Mesendoderm (in vitro differentiated cells): ENCODE data around the gene ARID5B. TPM values are rescaled to one million over a fixed set of nuclear protein-coding genes. Genes with fewer than 3 reads are reported as not detected.

ENCODE experiments used
- DNase-seq: peaks from one replicate; pipeline ENCODE4 v3.0.0; 2013
- H2AK5ac ChIP-seq: 2 replicates; pipeline ENCODE4 v1.6.1; 2013; ENCODE audit warnings: low read length, inconsistent platforms
- H2BK120ac ChIP-seq: 2 replicates; pipeline ENCODE4 v1.6.1; 2013; ENCODE audit warnings: low read depth, mild to moderate bottlenecking, low read length, moderate library complexity, mixed read lengths
- H2BK15ac ChIP-seq: replicated peaks from 2 replicates; pipeline ENCODE4 v1.6.1; 2013; ENCODE audit warnings: low read depth, mild to moderate bottlenecking, moderate library complexity
- H2BK5ac ChIP-seq: 2 replicates; pipeline ENCODE4 v1.6.1; 2013; ENCODE audit warnings: low read length, inconsistent platforms
- H3K18ac ChIP-seq: 2 replicates; pipeline ENCODE4 v1.6.1; 2013; ENCODE audit warnings: mild to moderate bottlenecking, low read length, mixed read lengths
- H3K23ac ChIP-seq: one replicate; pipeline ENCODE4 v1.6.1; 2013; ENCODE audit warnings: low read length
- H3K27ac ChIP-seq: 2 replicates; pipeline ENCODE4 v1.5.1; 2013; ENCODE audit warnings: low read depth, mild to moderate bottlenecking, inconsistent platforms, low read length, moderate library complexity
- H3K27me3 ChIP-seq: 2 replicates; pipeline ENCODE4 v1.6.1; 2013; ENCODE audit warnings: low read length, control low read depth, mild to moderate bottlenecking, inconsistent platforms; ENCODE audit not compliant: insufficient read depth, poor library complexity
- H3K36me3 ChIP-seq: 2 replicates; pipeline ENCODE4 v1.6.1; 2013; ENCODE audit warnings: low read length, inconsistent platforms; ENCODE audit not compliant: control insufficient read depth, insufficient read depth
- H3K4ac ChIP-seq: one replicate; pipeline ENCODE4 v1.6.1; 2013; ENCODE audit warnings: low read depth, mild to moderate bottlenecking, low read length, moderate library complexity
- H3K4me1 ChIP-seq: 2 replicates; pipeline ENCODE4 v1.6.1; 2013; ENCODE audit warnings: low read depth, low read length, inconsistent platforms; ENCODE audit not compliant: control insufficient read depth
- H3K4me2 ChIP-seq: 2 replicates; pipeline ENCODE4 v1.6.1; 2013; ENCODE audit warnings: low read length
- H3K4me3 ChIP-seq: 2 replicates; pipeline ENCODE4 v1.5.1; 2013; ENCODE audit warnings: mild to moderate bottlenecking, low read length
- H3K56ac ChIP-seq: one replicate; pipeline ENCODE4 v1.6.1; 2013; ENCODE audit warnings: low read length
- H3K79me1 ChIP-seq: 2 replicates; pipeline ENCODE4 v1.6.1; 2013; ENCODE audit warnings: low read length, inconsistent platforms
- H3K79me2 ChIP-seq: 2 replicates; pipeline ENCODE4 v1.6.1; 2013; ENCODE audit warnings: mild to moderate bottlenecking, low read length; ENCODE audit not compliant: control insufficient read depth, insufficient read depth
- H3K9ac ChIP-seq: 2 replicates; pipeline ENCODE4 v1.6.1; 2013; ENCODE audit warnings: low read length, inconsistent platforms
- H4K5ac ChIP-seq: one replicate; pipeline ENCODE4 v1.6.1; 2013; ENCODE audit warnings: low read length
- H4K8ac ChIP-seq: one replicate; pipeline ENCODE4 v1.6.1; 2013; ENCODE audit warnings: low read depth, mild to moderate bottlenecking, control low read depth, low read length, moderate library complexity
- WGBS: extraction: QIAGEN DNeasy Blood & Tissue Kit; methylation state at CpG from one replicate; pipeline ENCODE4 v1.1.7; 2013; ENCODE audit warnings: low lambda C conversion rate, missing lambda C conversion rate; ENCODE audit not compliant: insufficient coverage; ENCODE audit errors: extremely low coverage; 5-methylcytosine and 5-hydroxymethylcytosine counted together
- polyA plus RNA-seq, 2 experiments: library from polyadenylated mRNA; stranded (reverse); fragments of 200-250 nt; gene quantifications; one replicate each; pipeline ENCODE4 v1.2.3, GENCODE V29; 2013

Gene ARID5B
- polyA plus RNA-seq (2013, experiment 1 of 2), result 2.1 TPM
- polyA plus RNA-seq (2013, experiment 2 of 2), result 2.0 TPM

- H4K5ac ChIP-seq, result no peak within 1 kb of the TSS
- peak; percentile 83 for DNase-seq
Observed at GRCh38 chr10:61900829-61901792, at the start of gene ARID5B. Gene ARID5B, plus strand, starts transcription at chr10:61901699. Its CDS starts 11 bp downstream, at chr10:61901710.

GRCh38 chr10:61852261-61852660, 49.2 kb upstream of the ARID5B start:
- Histone ChIP-seq H3K18ac (no peak overlapping the region), H3K79me1 (no peaks in the 10 kb centered on the region), H2BK120ac (no peak overlapping the region), H3K27me3 (no peaks in the 10 kb centered on the region), H3K56ac (no peak overlapping the region), H2BK5ac (no peak overlapping the region), H3K4me2 (no peak overlapping the region), H2AK5ac (no peak overlapping the region), H4K5ac (no peak overlapping the region), H4K8ac (no peak overlapping the region), H3K4me1 (no peaks in the 10 kb centered on the region), H3K23ac (no peak overlapping the region), H3K36me3 (no peaks in the 10 kb centered on the region), H3K4me3 (no peak overlapping the region), H3K9ac (no peak overlapping the region), H3K27ac (no peak overlapping the region), H3K79me2 (no peaks in the 10 kb centered on the region), H2BK15ac (no peak overlapping the region), H3K4ac (no peak overlapping the region)
- no CpG with 5 or more reads among the region's 2 CpGs for WGBS
- DNase-seq, result no peak

More at GRCh38 chr10:61900829-61901792, at the start of gene ARID5B:
- Histone ChIP-seq H2BK120ac (peak within 1 kb of the TSS; percentile 88), H3K79me2 (no peaks in the 10 kb centered on the region), H3K79me1 (no peaks in the 10 kb centered on the region), H3K36me3 (no peaks in the 10 kb centered on the region), H2BK15ac (no peak within 1 kb of the TSS), H3K27ac (no peak within 1 kb of the TSS), H3K4me1 (peaks cover 5% of the 10 kb centered on the region), H3K56ac (peak within 1 kb of the TSS; percentile 61), H3K4me3 (peak within 1 kb of the TSS; percentile 34), H3K23ac (no peak within 1 kb of the TSS), H2AK5ac (no peak within 1 kb of the TSS), H3K4ac (peak within 1 kb of the TSS; percentile 81), H2BK5ac (no peak within 1 kb of the TSS), H3K18ac (peak within 1 kb of the TSS; percentile 92), H4K8ac (no peak within 1 kb of the TSS), H3K27me3 (peaks cover 2% of the 10 kb centered on the region), H3K9ac (peak within 1 kb of the TSS; percentile 47), H3K4me2 (peak within 1 kb of the TSS; percentile 94)
- WGBS, result no CpG with 5 or more reads among the region's 34 CpGs

- no peak overlapping the region for H2BK15ac ChIP-seq
- no peaks in the 10 kb centered on the region for H3K79me1 ChIP-seq
- H4K8ac ChIP-seq, result no peak overlapping the region
- H3K9ac ChIP-seq, result no peak overlapping the region
- H2BK120ac ChIP-seq, result no peak overlapping the region
- H4K5ac ChIP-seq, result no peak overlapping the region
- no peak overlapping the region for H3K4ac ChIP-seq
- no peak overlapping the region for H2BK5ac ChIP-seq
- H2AK5ac ChIP-seq, result no peak overlapping the region
- no peak overlapping the region for H3K4me2 ChIP-seq
- no CpG with 5 or more reads among the region's 3 CpGs for WGBS
- no peak overlapping the region for H3K18ac ChIP-seq
- no peak overlapping the region for H3K27ac ChIP-seq
- no peak overlapping the region for H3K23ac ChIP-seq
- H3K56ac ChIP-seq, result no peak overlapping the region
- no peaks in the 10 kb centered on the region for H3K36me3 ChIP-seq
- no peak overlapping the region for H3K4me3 ChIP-seq
- no peaks in the 10 kb centered on the region for H3K27me3 ChIP-seq
- DNase-seq, result no peak
- no peaks in the 10 kb centered on the region for H3K79me2 ChIP-seq
- no peaks in the 10 kb centered on the region for H3K4me1 ChIP-seq
Observed at GRCh38 chr10:61855771-61856170, 45.7 kb upstream of the ARID5B start.

- H3K4me1 ChIP-seq, result no peaks in the 10 kb centered on the region
- no peak overlapping the region for H3K4me2 ChIP-seq
- no peak overlapping the region for H4K5ac ChIP-seq
- no peak overlapping the region for H3K27ac ChIP-seq
- no peak overlapping the region for H3K56ac ChIP-seq
- no peak overlapping the region for H3K23ac ChIP-seq
- H3K79me1 ChIP-seq, result no peaks in the 10 kb centered on the region
- no peaks in the 10 kb centered on the region for H3K36me3 ChIP-seq
- H2BK5ac ChIP-seq, result no peak overlapping the region
- no peak overlapping the region for H3K18ac ChIP-seq
- H3K9ac ChIP-seq, result no peak overlapping the region
- no peak overlapping the region for H2BK15ac ChIP-seq
- no peak overlapping the region for H2BK120ac ChIP-seq
- no peaks in the 10 kb centered on the region for H3K27me3 ChIP-seq
- H4K8ac ChIP-seq, result no peak overlapping the region
- H2AK5ac ChIP-seq, result no peak overlapping the region
- H3K79me2 ChIP-seq, result no peaks in the 10 kb centered on the region
- no peak overlapping the region for H3K4me3 ChIP-seq
- no peak for DNase-seq
- WGBS, result no CpG with 5 or more reads among the region's 2 CpGs
- no peak overlapping the region for H3K4ac ChIP-seq
Observed at GRCh38 chr10:61857746-61858145, 43.8 kb upstream of the ARID5B start.

- Histone ChIP-seq H3K56ac (no peak overlapping the region), H4K8ac (no peak overlapping the region), H2BK120ac (no peak overlapping the region), H3K27me3 (no peaks in the 10 kb centered on the region), H2AK5ac (no peak overlapping the region), H3K4me3 (no peak overlapping the region), H3K4me1 (no peaks in the 10 kb centered on the region), H2BK15ac (no peak overlapping the region), H3K36me3 (no peaks in the 10 kb centered on the region), H3K79me2 (no peaks in the 10 kb centered on the region), H4K5ac (no peak overlapping the region), H3K79me1 (no peaks in the 10 kb centered on the region), H3K9ac (no peak overlapping the region), H3K4me2 (no peak overlapping the region), H2BK5ac (no peak overlapping the region), H3K23ac (no peak overlapping the region), H3K18ac (no peak overlapping the region), H3K27ac (no peak overlapping the region), H3K4ac (no peak overlapping the region)
- WGBS, result no CpG with 5 or more reads among the region's 1 CpG
- DNase-seq, result no peak
Observed at GRCh38 chr10:61859786-61860185, 41.7 kb upstream of the ARID5B start.
